Suprapubic skin (tissue), 4 donors: Measurements from ENCODE around the gene PTPRN2.

Source experiments
- CTCF ChIP-seq, 2 donors: fragments of 200-600 bp in 1 of 2; fragments of 450-650 bp in 1 of 2; sonication (generic) in 1 of 2; IDR thresholded peaks; one replicate each; pipeline ENCODE4 v1.5.1; 2016 to 2019; ENCODE audit warnings: antibody characterized with exemption in 2 of 2, mild to moderate bottlenecking in 1 of 2, moderate library complexity in 1 of 2
- EP300 ChIP-seq: sonication (generic); formaldehyde crosslinking; IDR thresholded peaks from one replicate; pipeline ENCODE4 v1.6.1; 2017; ENCODE audit warnings: antibody characterized with exemption
- POLR2A ChIP-seq, 2 donors: fragments of 450-650 bp; IDR thresholded peaks; one replicate each; pipeline ENCODE4 v1.6.1; 2017; ENCODE audit warnings: antibody characterized with exemption in 2 of 2, mild to moderate bottlenecking in 2 of 2, moderate library complexity in 2 of 2
- POLR2AphosphoS5 ChIP-seq, 3 donors: sonication (generic); formaldehyde crosslinking; IDR thresholded peaks; one replicate each; pipeline ENCODE4 v1.6.1; 2017; ENCODE audit warnings: antibody characterized with exemption in 3 of 3

- TF ChIP-seq POLR2AphosphoS5 (IDR thresholded peaks at IDR 0.05) (no peak), CTCF (IDR thresholded peaks at IDR 0.05) (no peak), POLR2A (IDR thresholded peaks at IDR 0.05) (no peak), EP300 (no peak)
These were observed 778.3 kb downstream of the PTPRN2 start for GRCh38 chr7:157809154-157809862.
